GM20431 (cell line): Measurements from ENCODE around the gene MYBPHL.

ENCODE experiments used
- in situ Hi-C: fragments of 300-500 bp; cut with MseI, MboI; formaldehyde crosslinking; loops from one replicate; pipeline ENCODE4 v1.15.0; 2020; ENCODE audit warnings: low sequenced_read_pairs; ENCODE audit not compliant: unreplicated experiment

MYBPHL gene, protein sequence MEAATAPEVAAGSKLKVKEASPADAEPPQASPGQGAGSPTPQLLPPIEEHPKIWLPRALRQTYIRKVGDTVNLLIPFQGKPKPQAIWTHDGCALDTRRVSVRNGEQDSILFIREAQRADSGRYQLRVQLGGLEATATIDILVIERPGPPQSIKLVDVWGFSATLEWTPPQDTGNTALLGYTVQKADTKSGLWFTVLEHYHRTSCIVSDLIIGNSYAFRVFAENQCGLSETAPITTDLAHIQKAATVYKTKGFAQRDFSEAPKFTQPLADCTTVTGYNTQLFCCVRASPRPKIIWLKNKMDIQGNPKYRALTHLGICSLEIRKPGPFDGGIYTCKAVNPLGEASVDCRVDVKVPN

DNA sequence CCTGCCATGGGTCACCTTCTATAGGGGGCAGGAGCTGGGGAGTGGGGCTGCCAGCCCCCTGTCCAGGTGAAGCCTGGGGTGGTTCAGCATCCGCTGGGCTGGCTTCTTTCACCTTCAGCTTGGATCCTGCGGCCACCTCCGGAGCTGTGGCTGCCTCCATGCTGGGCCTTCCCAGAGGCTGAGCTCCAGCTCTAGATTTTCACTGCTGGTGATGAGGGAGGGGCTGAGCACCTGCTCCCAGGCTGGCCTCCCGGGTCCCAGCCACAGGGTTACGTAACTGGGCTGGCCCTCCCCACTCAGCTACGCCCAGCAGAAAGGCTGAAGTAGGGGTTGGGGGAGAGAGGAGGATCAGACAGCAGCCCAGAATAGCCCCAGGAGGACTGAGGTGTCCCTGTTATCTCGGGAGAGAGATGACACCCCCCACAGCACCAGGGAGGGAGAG is at the start of gene MYBPHL:
Gene MYBPHL (minus strand): TSS at position 180 of the 442 bp plus-strand sequence. CDS start 20 bp downstream, at position 160.
- in situ Hi-C loops = no loop called here

DNA sequence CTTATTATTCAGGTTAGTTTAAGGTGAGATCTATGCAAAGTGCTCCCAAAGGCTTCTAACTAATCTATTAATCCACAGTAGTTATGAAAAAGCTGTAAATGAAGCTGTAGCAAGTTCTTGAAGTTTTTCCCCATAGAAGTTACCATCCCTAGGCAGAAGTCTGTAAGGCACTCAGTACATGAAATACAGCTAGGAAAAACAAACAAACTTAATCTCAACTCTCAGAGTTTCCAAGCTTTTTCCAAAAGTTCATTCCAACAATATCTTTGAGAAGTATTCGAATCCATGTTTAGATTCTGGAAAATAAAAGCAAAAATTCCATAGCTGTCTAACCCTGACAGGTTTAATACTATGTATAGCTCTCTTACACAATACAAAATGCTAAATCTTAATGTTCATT is 49.7 kb upstream of the MYBPHL start:
- in situ Hi-C loops = no loop called here

DNA sequence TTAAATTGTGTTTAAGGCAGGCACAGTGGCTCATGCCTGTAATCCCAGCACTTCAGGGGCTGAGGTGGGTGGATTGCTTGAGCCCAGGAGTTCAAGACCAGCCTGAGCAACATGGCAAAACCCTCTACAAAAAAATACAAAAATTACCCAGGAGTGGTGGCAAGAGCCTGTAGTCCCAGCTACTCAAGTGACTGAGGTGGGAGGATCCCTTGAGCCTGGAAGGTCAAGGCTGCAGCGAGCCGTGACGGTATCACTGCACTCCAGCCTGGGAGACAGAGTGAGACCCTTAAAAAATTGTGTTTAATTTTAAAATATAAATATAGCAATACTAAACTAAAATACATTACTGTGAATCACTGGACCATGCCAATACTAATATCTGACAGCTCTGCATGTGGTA is 48.1 kb upstream of the MYBPHL start:
- in situ Hi-C loops = no loop called here

DNA sequence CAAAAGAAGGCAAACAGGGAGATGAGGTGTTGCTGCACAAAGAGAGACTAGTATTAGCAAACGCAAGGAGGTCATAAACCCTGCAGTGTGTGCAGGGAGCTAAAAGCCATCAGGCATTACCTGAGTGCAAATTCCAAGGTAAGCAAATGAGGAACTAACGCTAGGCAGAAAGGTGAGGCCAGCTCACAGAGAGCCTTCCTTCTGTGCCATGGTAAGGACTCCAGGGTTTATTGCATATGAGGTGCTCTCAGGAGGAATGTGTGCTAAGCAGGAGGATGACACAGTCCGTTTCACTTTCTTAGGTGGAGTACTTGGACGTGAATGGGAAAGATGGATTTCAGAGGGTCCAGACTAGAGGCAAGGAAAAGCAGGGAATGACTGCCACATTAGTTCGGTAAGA is 44.6 kb upstream of the MYBPHL start:
- in situ Hi-C loops = no loop called here

DNA sequence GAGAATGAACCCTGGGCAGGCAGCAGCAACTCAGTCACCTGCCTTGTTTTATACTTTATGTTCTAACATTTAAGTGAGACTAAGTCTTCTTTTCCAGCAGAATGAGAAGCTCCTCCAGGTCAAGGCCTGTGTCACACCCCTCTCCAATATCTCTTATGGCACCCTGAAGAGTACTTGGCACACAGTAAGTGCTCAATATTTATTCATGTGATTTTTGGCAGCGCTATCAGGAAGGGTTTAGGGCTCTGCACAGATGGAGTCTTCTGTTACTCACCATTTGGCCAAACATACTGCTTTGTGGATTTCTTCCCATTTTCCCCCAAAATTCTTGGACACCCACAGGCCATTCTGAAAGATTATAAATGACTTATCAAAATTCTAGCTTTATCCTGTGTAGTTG is 43.8 kb upstream of the MYBPHL start:
- in situ Hi-C loops = no loop called here

DNA sequence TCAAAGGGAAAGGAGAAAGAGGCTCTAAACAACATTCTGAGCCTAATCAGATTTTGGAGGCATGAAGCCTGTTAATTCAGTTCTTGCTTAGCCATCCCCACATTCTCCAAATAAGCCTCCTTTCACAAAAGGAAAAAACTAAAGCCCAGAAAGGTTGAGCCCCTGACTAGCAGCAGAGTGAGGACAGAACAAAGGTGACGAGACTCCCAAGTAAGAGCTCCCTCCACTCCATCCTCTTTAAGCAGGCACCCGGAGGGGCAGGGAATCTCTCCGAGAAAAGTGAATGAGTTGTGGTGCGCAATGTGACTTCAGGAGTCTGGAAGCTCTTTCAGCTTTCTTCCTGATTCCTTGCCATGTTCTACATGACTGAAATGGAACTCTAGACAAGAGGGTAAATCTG is 43.4 kb upstream of the MYBPHL start:
- in situ Hi-C loops = no loop called here

DNA sequence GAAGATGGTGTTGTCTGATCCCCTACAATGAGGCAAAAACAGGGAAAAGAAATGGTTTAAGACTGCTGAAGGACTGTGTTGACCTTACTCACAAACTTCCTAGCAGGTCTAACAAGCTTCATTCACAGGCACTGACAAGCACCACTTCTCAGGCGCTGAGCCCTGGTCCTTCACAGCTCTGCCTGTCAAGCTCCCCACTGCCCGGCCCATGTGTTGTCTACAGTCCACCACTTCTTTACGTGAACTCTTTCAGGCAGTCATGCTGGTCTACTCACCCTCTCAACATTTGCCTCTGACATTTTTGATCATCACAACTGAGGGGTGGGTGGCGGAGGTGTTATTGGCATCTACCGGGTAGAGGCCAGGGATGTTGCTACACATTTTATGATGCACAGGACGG is 40.7 kb upstream of the MYBPHL start:
- in situ Hi-C loops = no loop called here

DNA sequence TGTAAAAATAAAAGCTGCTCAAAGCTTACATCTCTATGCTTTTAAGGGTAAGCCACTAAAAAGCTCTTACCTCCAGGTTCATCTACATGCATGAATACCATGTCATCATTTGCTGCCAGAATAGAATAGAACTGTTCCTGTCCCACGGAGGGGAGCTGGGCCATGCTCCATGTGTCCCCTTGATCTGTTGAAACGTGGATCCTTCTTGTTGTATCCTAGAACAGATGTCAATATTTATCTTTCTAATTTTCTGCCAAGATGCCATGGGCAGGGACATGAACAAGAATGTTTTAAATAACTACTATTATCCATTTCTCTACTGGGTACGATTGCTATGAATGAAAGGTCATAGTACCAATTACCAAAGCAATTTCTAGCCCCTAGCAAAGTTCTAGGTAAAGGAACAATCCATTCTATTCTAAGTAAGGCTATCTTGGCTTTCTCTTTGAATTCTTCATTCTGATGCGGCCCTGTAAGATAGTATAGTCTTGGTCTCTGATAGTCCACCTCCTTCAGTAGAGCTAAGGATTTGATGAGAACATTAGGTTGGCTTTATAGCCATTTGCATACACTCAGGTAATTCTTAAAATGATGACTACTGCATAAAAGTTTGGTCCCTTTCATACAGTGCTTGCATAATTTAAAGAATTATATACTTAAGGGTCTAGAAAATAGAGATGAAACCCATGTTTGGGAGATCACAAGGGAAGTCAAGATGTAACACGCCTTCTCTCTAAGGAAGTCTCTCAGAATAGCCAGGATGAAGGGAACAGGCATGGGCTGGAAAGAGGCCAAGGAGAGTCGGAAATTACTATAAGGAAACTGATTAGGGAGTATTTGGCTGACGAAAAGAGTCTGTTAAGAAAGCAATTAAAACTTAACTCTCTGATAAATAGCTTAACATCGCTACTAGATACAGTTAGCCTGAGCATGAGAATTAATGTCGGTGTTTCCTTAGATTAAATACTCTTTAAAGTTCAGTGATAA is 35.4 kb upstream of the MYBPHL start:
- in situ Hi-C loops = no loop called here

DNA sequence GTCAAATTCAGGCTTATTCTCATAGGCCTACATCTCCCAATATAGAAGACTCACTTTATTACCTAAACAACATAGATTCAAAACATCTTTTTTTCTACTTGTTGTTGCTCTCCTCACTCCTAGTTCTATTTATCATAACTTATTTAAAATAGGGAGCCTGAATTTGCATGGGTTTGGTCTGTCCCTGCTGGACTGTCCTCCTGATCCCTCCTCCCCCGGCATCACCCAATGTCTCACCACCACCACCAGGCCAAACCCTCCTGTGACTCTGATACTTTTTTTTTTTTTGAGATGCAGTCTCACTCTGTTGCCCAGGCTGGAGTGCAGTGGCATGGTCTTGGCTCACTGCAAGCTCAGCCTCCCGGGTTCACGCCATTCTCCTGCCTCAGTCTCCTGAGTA is 31.8 kb upstream of the MYBPHL start:
- in situ Hi-C loops = no loop called here

DNA sequence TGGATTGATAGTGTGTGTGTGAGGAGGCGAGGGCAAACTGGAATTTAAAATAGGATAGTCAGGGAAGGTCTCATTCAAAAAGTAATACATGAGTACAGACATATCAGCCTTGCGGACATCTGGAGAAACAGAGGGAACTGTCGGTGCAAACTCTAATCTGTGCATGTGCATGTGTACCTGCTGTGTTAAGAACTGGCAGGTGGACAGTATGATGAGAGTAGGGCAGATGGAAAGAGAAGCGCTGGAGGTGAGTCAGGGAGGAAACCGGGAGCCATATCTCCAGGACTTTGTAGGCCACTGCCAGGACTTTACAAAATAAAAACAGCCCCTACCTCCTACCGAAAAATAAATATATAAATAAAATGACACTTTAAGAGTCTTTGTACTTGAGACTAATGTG is 31.3 kb upstream of the MYBPHL start:
- in situ Hi-C loops = no loop called here

DNA sequence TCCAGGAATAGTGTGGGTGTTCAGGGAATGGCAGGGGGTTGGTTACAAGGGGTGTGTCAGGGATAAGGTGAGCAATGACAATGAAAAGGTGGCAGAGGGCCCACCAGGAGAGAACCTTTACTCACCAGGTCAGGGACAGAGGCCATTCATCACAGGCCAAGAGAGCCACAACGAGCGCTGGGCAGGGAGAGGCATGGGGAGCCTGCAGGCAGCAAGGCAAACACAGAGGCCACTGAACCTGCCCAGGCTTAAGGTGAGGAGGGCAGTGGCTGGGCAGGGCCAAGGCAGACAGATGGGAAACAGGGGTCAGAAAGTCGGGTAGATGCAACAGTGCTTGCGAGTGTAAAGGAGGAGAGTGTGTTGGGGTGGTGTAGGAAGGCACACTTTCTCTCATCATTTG is 28.3 kb upstream of the MYBPHL start:
- in situ Hi-C loops = no loop called here

DNA sequence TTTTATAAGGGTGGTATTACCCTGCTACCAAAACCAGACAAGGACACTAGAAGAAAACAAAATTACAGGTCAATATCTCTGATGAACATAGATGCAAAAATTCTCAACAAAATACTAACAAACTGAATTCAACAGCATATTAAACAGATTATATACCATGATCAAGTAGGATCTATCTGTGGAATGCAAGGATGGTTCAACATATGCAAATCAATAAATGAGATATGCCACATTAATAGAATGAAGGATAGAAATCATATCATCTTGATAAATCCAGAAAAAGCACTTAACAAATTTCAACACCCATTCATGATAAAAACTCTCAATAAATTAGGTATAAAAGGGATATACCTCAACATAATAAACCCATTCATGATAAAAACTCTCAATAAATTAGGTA is 24.3 kb upstream of the MYBPHL start:
- in situ Hi-C loops = no loop called here

DNA sequence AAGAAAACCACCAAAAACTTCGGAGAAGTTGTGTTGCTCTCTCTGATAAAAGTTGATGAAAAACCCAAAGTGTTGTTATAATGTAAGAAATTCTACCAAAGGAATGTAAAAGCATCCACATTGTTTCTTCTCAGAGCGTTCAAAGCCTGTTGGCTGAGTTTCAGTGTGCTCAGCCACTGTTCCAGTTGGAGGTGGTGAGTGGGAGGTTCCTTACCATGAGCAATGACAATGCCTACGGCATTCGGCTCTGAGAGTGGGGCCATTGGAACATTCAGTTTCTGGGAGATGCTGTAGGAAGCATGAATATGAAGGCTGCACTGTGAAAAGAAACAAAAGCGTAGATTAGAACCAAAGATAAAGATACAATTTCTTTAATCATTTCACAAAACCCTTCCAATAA is 20.5 kb upstream of the MYBPHL start:
- in situ Hi-C loops = no loop called here

DNA sequence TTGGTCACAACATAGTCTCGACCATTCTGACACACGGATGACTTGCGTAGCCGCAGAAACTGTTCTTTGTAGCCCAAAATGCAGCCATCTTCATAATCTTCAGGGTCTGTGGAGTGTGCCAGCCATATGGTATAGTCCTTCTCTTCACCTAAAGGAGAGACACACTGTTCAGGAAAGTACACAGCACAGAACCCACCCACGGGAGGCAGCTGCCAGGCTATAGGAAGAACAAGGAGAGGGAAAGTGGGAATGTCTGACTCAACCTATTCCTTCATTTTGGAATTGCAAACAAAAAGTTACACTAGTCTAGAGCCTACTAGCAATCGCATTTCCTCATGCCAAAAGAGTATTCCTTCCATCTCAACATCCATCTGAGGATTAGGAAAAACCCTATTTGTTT is 16.2 kb upstream of the MYBPHL start:
- in situ Hi-C loops = no loop called here

DNA sequence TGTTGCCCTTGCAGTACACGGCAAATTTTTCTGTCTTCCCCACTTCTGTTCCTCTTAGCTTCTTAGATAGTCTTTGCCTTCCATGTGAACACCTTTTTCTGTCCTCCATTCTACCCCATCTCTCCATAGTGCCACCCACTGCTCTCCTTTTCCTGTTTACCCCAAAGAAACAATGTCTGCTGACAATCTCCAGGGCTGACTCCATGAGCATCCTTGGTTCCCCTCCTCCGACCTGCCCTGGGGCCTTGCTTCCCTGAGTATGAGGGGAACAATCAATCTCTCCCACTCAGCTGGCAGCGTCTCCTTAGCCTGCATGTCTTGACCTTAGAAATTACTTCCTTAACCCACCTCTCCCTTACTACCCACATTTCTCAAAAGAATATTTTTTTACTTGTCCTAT is 12.3 kb upstream of the MYBPHL start:
- in situ Hi-C loops = no loop called here

DNA sequence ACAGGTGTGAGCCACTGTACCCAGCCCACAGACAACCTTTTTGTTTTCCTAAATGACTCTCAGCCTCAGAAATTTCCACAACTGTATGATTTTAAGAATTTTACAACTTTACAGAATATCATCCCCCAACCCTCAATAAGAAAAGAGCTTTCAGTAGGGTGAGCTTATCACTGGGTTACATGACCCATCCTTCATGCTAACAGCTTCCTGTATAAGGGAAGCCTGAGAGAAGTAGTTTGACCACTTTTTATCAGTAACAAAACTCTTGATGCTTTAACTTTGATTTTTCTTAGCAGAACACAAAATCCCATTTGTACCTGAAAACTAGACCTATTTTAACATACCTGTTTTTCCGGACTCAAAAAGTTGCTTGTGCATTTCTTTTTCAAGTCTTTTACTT is 9.7 kb upstream of the MYBPHL start:
- in situ Hi-C loops = no loop called here

DNA sequence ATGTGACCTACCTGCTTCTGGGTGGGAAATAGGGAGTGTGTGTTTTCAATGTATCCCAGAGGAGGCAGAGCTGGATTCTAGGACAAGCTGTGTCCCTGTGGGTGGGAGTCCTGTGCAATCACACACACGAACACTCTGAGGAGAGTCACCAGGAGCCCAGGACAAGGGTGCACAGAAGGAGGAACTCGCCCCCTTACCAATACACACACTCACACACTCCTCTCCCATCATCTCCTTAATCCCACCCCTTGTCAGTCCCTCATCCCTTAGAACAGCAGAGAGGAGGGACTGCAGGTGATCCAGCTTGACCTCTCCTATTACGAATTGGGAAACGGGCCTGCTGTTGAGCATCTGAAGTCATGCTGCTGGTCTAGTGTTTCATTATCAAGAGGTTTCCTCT is 8.5 kb upstream of the MYBPHL start:
- in situ Hi-C loops = no loop called here

DNA sequence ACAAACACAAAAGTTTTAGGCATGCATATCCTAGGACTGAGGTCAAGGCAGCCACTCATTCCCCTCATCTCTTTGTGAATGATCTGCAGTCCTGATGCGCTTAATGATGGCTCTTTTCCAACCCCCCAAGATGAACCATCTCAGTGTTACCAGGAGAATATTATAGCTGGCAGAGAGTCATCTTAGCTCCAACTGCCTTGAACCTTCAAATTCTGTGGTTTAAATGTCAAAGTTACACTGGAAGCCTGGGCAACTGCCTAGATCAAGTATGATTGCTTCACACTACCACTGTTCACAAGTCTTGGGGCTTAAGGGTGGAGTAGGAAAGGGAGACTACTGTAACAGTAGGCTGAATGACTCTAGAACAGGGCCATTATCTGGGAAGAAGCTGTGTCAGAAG is 8.0 kb upstream of the MYBPHL start:
- in situ Hi-C loops = no loop called here

DNA sequence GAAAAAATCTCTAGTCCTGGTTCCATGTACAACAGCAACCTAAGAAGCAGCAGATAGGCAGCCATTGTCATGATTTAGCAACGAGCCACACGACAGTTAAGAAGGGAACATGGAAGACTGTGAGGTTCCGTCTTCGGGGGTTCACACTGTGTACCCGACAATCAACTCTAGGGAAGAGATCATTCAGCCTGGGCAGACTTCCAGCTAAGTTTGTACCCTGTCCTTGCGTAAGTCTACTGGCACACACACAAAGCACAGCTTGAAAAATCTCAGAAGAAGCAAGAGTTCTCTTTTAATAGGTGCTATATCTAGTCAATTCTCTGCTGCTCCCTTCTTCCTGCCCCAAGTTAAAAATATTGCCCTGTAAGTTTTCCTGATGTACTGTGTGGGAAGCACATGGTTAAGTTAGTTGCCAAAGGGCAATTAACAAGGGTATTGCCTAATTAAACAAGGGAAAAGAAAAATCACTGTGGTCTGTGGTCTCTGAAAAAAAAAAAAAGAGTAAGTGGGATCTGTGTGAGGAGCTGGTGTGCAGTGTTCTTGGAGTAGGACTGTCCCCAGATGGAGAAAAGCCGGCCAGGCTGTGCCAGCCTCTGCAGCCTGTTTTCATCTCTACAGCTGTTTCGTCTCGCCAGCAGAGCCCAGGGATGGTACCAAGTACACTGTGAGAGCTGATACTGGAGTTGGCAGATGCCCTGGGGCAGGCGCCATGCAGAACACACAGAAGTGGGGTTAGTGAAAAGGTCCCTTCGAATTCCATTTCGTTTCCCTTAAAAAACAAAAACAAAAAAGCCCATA is 6.4 kb upstream of the MYBPHL start:
- in situ Hi-C loops = no loop called here

DNA sequence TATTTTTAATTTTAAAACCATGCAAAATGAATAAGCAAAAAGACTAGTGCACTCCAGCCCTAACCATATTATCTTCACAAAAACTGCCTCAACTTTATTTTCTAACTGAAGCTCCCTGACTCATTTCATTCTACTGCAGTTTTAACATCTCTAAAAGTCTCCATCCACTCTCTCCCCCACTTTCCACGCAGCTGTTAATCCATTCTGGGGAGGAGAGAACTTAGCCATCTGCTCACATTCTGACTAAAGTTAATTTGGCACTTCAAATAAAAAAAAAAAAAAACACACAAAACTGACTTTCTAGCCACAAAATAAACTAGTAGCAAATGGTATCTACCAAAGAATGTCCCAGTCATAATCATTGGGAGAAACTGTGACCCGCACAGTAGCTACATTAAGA is 5.4 kb upstream of the MYBPHL start:
- in situ Hi-C loops = no loop called here
